Liver (tissue), 9 donors: Measurements from ENCODE around the gene NAP1L4. TPM values are rescaled to one million over a fixed set of nuclear protein-coding genes. Genes with fewer than 3 reads are reported as not detected.

Experiments
- DNase-seq: peaks from one replicate; pipeline ENCODE4 v3.0.0-alpha.2; 2017; ENCODE audit warnings: low spot score
- H3K27ac ChIP-seq, 2 donors: one replicate each; pipeline ENCODE4 v1.7.0; 2013; ENCODE audit warnings: inconsistent platforms in 2 of 2, low read length in 2 of 2, control low read depth in 1 of 2, low read depth in 1 of 2, mild to moderate bottlenecking in 1 of 2
- H3K27me3 ChIP-seq, 4 donors: one replicate each; pipeline versions ENCODE4 v1.6.1 to v1.7.0; 2013; ENCODE audit warnings: low read length in 3 of 4, inconsistent platforms in 1 of 4, mild to moderate bottlenecking in 1 of 4, moderate library complexity in 1 of 4; ENCODE audit not compliant: control insufficient read depth in 4 of 4, insufficient read depth in 4 of 4
- H3K36me3 ChIP-seq, 4 donors: one replicate each; pipeline versions ENCODE4 v1.6.1 to v1.7.0; 2013; ENCODE audit warnings: low read length in 3 of 4, mild to moderate bottlenecking in 3 of 4, low read depth in 1 of 4, moderate library complexity in 1 of 4; ENCODE audit not compliant: control insufficient read depth in 4 of 4, insufficient read depth in 3 of 4
- H3K4me1 ChIP-seq, 4 donors: one replicate each; pipeline versions ENCODE4 v1.6.1 to v1.7.0; 2013; ENCODE audit warnings: low read length in 3 of 4, mild to moderate bottlenecking in 3 of 4, moderate library complexity in 1 of 4; ENCODE audit not compliant: control insufficient read depth in 4 of 4, insufficient read depth in 4 of 4
- H3K4me3 ChIP-seq, 3 donors: one replicate each; pipeline versions ENCODE4 v1.6.1 to v1.7.0; 2013; ENCODE audit warnings: low read length in 3 of 3, control low read depth in 1 of 3, low read depth in 1 of 3, mild to moderate bottlenecking in 1 of 3
- H3K9ac ChIP-seq, 2 donors: one replicate each; pipeline ENCODE4 v1.7.0; 2013; ENCODE audit warnings: low read length in 2 of 2, mild to moderate bottlenecking in 2 of 2, moderate library complexity in 2 of 2, control low read depth in 1 of 2, low read depth in 1 of 2
- H3K9me3 ChIP-seq, 4 donors: one replicate each; pipeline versions ENCODE4 v1.6.1 to v1.7.0; 2013; ENCODE audit warnings: low read length in 3 of 4; ENCODE audit not compliant: control insufficient read depth in 4 of 4
- EGR1 ChIP-seq, 2 donors: IDR thresholded peaks; 2 replicates each; pipeline ENCODE4 v1.6.1; 2016 to 2018; ENCODE audit warnings: antibody characterized with exemption in 2 of 2, low read depth in 2 of 2
- FOXA1 ChIP-seq: IDR thresholded peaks from 2 replicates; pipeline ENCODE4 v1.6.1; 2016; ENCODE audit warnings: antibody characterized with exemption
- FOXA2 ChIP-seq: IDR thresholded peaks from 2 replicates; pipeline ENCODE4 v1.6.1; 2016; ENCODE audit warnings: antibody characterized with exemption
- GABPA ChIP-seq, 2 donors: IDR thresholded peaks in 1 of 2; conservative IDR thresholded peaks in 1 of 2; 2 replicates each; pipeline ENCODE4 v1.6.1; 2016; ENCODE audit warnings: antibody characterized with exemption in 2 of 2, mild to moderate bottlenecking in 1 of 2, moderate library complexity in 1 of 2
- HNF4A ChIP-seq, 2 donors: conservative IDR thresholded peaks; 2 replicates each; pipeline ENCODE4 v1.6.1; 2016; ENCODE audit warnings: antibody characterized with exemption in 2 of 2, mild to moderate bottlenecking in 2 of 2
- HNF4G ChIP-seq: IDR thresholded peaks from 2 replicates; pipeline ENCODE4 v1.6.1; 2016; ENCODE audit warnings: antibody characterized with exemption
- JUND ChIP-seq, 2 donors: IDR thresholded peaks; 2 replicates each; pipeline ENCODE4 v1.6.1; 2016; ENCODE audit warnings: antibody characterized with exemption in 2 of 2
- NR2F2 ChIP-seq: IDR thresholded peaks from 2 replicates; pipeline ENCODE4 v1.6.1; 2016; ENCODE audit warnings: antibody characterized with exemption
- RAD21 ChIP-seq, 2 donors: IDR thresholded peaks; 2 replicates each; pipeline ENCODE4 v1.6.1; 2016; ENCODE audit warnings: antibody characterized with exemption in 2 of 2, mild to moderate bottlenecking in 2 of 2
- REST ChIP-seq: IDR thresholded peaks from 2 replicates; pipeline ENCODE4 v1.6.1; 2016; ENCODE audit warnings: antibody characterized with exemption, mild to moderate bottlenecking
- RXRA ChIP-seq, 2 donors: IDR thresholded peaks; 2 replicates each; pipeline ENCODE4 v1.6.1; 2017 to 2018; ENCODE audit warnings: antibody characterized with exemption in 2 of 2, mild to moderate bottlenecking in 1 of 2
- SP1 ChIP-seq: IDR thresholded peaks from 2 replicates; pipeline ENCODE4 v1.6.1; 2018; ENCODE audit warnings: antibody characterized with exemption, mild to moderate bottlenecking
- TAF1 ChIP-seq: conservative IDR thresholded peaks from 2 replicates; pipeline ENCODE4 v1.6.1; 2016; ENCODE audit warnings: antibody characterized with exemption, mild to moderate bottlenecking
- YY1 ChIP-seq: IDR thresholded peaks from 2 replicates; pipeline ENCODE4 v1.6.1; 2016; ENCODE audit warnings: antibody characterized with exemption, mild to moderate bottlenecking
- ZBTB33 ChIP-seq: IDR thresholded peaks from 2 replicates; pipeline ENCODE4 v1.6.1; 2016; ENCODE audit warnings: antibody characterized with exemption
- WGBS: extraction: QIAGEN DNeasy Blood & Tissue Kit; methylation state at CpG from one replicate; pipeline ENCODE4 v1.1.7; 2013; 5-methylcytosine and 5-hydroxymethylcytosine counted together
- polyA plus RNA-seq, 2 donors: library from polyadenylated mRNA; stranded (reverse) in 1 of 2; unstranded in 1 of 2; fragments of 200-250 nt in 1 of 2; fragments of >200 nt in 1 of 2; fragmentation: Nextera tagmentation in 1 of 2; extraction: Ambion mirVana in 1 of 2; gene quantifications; one replicate each; pipeline versions ENCODE4 v1.2.1 to v1.2.3, GENCODE V29; 2013 to 2015
- total RNA-seq, 2 donors: library from RNA; depleted of rRNA; stranded (reverse); fragments of >200 nt; gene quantifications; one replicate each; pipeline ENCODE4 v1.2.3, GENCODE V29; 2014
- TF ChIP-seq, protein P1 (sequence below): fragments of 150-350 bp; IDR thresholded peaks from 2 replicates; pipeline ENCODE4 v1.5.1; 2017; ENCODE audit warnings: improper control_type of control experiment, low read depth, low read length; ENCODE audit not compliant: missing input control
- TF ChIP-seq, protein P2 (sequence below): IDR thresholded peaks from 2 replicates; pipeline ENCODE4 v1.6.1; 2016; ENCODE audit warnings: antibody characterized with exemption
- TF ChIP-seq, protein P3 (sequence below): IDR thresholded peaks from 2 replicates; pipeline ENCODE4 v1.6.1; 2016; ENCODE audit warnings: antibody characterized with exemption
- donor health status: healthy.
- donor health status: healthy.
- donor health status: healthy.
- donor health status: healthy.
- donor health status: healthy.

NAP1L4 gene
- total and polyA plus RNA-seq, 4 donors = 33.2 to 110 (median 46.7) TPM

DNA sequence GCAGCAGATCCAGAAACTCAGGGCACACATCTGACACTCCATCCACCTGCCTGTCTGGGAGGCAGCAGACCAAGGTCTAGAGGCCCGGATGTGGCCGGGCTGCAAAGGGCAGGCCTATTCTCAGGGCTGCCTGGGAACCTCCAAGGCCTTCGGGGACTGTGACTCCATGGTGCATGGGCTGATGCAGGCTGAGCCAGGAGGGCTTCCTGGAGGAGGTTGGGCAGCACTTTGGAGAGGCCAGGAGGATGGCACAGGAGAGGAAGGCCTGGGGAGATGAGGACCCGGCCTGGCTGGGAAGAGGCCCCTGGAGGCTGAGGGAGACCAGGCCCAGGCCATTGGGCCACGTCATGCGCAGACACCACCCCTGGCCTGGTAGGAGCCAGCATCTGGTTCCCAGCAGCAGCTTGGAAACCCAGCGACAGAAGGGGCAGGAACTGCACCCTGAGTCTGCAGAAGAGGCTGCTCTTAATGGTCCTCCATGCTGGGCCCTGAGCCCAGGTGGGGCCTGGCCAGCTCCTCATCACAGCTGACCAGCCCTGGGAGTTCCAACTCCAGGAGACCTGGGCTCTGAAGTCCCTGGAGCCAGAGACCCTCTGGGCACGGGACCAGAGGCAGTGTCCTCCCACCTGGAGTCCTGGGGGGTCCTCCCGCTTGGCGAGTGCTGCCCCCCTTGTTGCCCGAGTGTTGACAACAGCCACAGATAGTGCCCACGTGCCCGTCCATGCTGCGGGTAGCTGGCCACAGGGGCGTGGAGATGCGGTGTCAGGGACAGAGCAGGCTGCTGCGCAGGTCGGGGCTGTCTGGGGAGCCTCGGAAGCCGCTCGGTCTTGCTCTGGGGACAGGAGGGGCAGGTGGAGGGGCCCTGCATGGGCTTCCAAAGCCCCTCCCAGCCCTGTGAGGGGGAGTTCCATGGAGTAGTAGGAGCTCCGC lies 68.4 kb downstream of the NAP1L4 start:
- peaks cover 0 to 4% (median 0%) of the 10 kb centered on the region in 4 donors for H3K36me3 ChIP-seq

More for the DNA sequence above, 68.4 kb downstream of the NAP1L4 start:
- no peak overlapping the region for H3K9ac ChIP-seq
- TF ChIP-seq GABPA (IDR thresholded peaks at IDR 0.05 in 1 of 2, conservative IDR thresholded peaks at IDR 0.05 in 1 of 2) = no peak
- TF ChIP-seq RXRA (IDR thresholded peaks at IDR 0.05) = no peak
- TF ChIP-seq NR2F2 = no peak
- no peak for TF ChIP-seq EGR1 (IDR thresholded peaks at IDR 0.05; ENCODE audit: low read depth in 2 of 2)
- no peak for TF ChIP-seq JUND (IDR thresholded peaks at IDR 0.05)
- TF ChIP-seq REST = no peak
- TF ChIP-seq, protein P1, sequence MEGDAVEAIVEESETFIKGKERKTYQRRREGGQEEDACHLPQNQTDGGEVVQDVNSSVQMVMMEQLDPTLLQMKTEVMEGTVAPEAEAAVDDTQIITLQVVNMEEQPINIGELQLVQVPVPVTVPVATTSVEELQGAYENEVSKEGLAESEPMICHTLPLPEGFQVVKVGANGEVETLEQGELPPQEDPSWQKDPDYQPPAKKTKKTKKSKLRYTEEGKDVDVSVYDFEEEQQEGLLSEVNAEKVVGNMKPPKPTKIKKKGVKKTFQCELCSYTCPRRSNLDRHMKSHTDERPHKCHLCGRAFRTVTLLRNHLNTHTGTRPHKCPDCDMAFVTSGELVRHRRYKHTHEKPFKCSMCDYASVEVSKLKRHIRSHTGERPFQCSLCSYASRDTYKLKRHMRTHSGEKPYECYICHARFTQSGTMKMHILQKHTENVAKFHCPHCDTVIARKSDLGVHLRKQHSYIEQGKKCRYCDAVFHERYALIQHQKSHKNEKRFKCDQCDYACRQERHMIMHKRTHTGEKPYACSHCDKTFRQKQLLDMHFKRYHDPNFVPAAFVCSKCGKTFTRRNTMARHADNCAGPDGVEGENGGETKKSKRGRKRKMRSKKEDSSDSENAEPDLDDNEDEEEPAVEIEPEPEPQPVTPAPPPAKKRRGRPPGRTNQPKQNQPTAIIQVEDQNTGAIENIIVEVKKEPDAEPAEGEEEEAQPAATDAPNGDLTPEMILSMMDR = no peak
- no peak for TF ChIP-seq ZBTB33
- TF ChIP-seq YY1 = no peak
- TF ChIP-seq RAD21 (IDR thresholded peaks at IDR 0.05) = no peak
- TF ChIP-seq SP1 = no peak
- TF ChIP-seq FOXA1 = no peak
- TF ChIP-seq TAF1 = no peak
- no peak for TF ChIP-seq HNF4A (conservative IDR thresholded peaks at IDR 0.05)
- no peak for TF ChIP-seq FOXA2
- TF ChIP-seq HNF4G = no peak
- TF ChIP-seq, protein P2, sequence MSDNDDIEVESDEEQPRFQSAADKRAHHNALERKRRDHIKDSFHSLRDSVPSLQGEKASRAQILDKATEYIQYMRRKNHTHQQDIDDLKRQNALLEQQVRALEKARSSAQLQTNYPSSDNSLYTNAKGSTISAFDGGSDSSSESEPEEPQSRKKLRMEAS = no peak
- TF ChIP-seq, protein P3, sequence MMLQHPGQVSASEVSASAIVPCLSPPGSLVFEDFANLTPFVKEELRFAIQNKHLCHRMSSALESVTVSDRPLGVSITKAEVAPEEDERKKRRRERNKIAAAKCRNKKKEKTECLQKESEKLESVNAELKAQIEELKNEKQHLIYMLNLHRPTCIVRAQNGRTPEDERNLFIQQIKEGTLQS = no peak
- H3K27me3 ChIP-seq = no peaks in the 10 kb centered on the region
- WGBS = 92% methylated on average over 22 of the region's 22 CpGs
- H3K9me3 ChIP-seq = no peaks in the 10 kb centered on the region
- no peak for DNase-seq
- H3K27ac ChIP-seq = no peak overlapping the region
- peaks cover 0 to 6% (median 4%) of the 10 kb centered on the region in 4 donors for H3K4me1 ChIP-seq
- no peak overlapping the region for H3K4me3 ChIP-seq
